GM18499 (cell line): Measurements from ENCODE around the gene NSUN7.
"Not testable (repeated sequence)": the region's sequence is repeated elsewhere in the genome, so short reads cannot be mapped to it uniquely, and the experiment has no call there.

Source experiments
- ATAC-seq: cut with Tn5 transposase; IDR thresholded peaks from one replicate; pipeline ENCODE4 v1.9.1; 2021; ENCODE audit warnings: moderate number of reproducible peaks; ENCODE audit not compliant: insufficient read depth, unreplicated experiment

Gene NSUN7

GRCh38 chr4:40811956-40812355, 62.2 kb downstream of the NSUN7 start:
- ATAC-seq, result no peak

GRCh38 chr4:40812386-40812785, 62.6 kb downstream of the NSUN7 start:
- ATAC-seq, result no peak

- no peak for ATAC-seq
These were observed 63.1 kb downstream of the NSUN7 start for GRCh38 chr4:40812856-40813255.

GRCh38 chr4:40817157-40817556, 67.4 kb downstream of the NSUN7 start:
- ATAC-seq, result not testable (repeated sequence)

- no peak for ATAC-seq
These were observed 70.3 kb downstream of the NSUN7 start for GRCh38 chr4:40820101-40820500.

GRCh38 chr4:40822420-40823166, 72.8 kb downstream of the NSUN7 start:
- ATAC-seq, result no peak

GRCh38 chr4:40825014-40825838, 75.5 kb downstream of the NSUN7 start:
- no peak for ATAC-seq

GRCh38 chr4:40826821-40827220, 77.1 kb downstream of the NSUN7 start:
- no peak for ATAC-seq

- ATAC-seq, result no peak
These were observed 78.0 kb downstream of the NSUN7 start for GRCh38 chr4:40827758-40828157.

GRCh38 chr4:40828661-40829060, 78.9 kb downstream of the NSUN7 start:
- ATAC-seq, result no peak

GRCh38 chr4:40829586-40829985, 79.8 kb downstream of the NSUN7 start:
- no peak for ATAC-seq

GRCh38 chr4:40831146-40831907, 81.6 kb downstream of the NSUN7 start:
- ATAC-seq, result no peak

GRCh38 chr4:40832175-40832574, 82.4 kb downstream of the NSUN7 start:
- no peak for ATAC-seq

- ATAC-seq, result no peak
These were observed 83.5 kb downstream of the NSUN7 start for GRCh38 chr4:40833212-40833611.

GRCh38 chr4:40837094-40837870, 87.5 kb downstream of the NSUN7 start:
- no peak for ATAC-seq

- no peak for ATAC-seq
These were observed 89.0 kb downstream of the NSUN7 start for GRCh38 chr4:40838742-40839141.

- ATAC-seq, result no peak
These were observed 90.7 kb downstream of the NSUN7 start for GRCh38 chr4:40840255-40840984.

GRCh38 chr4:40840985-40841571, 91.3 kb downstream of the NSUN7 start:
- ATAC-seq, result no peak

- ATAC-seq, result no peak
These were observed 92.6 kb downstream of the NSUN7 start for GRCh38 chr4:40842318-40842717.
